Fibroblast of lung (primary cell): ENCODE results near the gene SH3GL3. TPM values are rescaled to one million over a fixed set of nuclear protein-coding genes. Genes with fewer than 3 reads are reported as not detected.

Source experiments
- DNase-seq, 2 donors: peaks; one replicate each; pipeline versions ENCODE4 v3.0.0 to v3.0.0-alpha.2; 2010; ENCODE audit warnings: low read depth in 2 of 2
- H2AFZ ChIP-seq: 2 replicates; pipeline ENCODE4 v1.5.1; 2012; ENCODE audit warnings: low read length, control low read depth, inconsistent platforms
- H3K27ac ChIP-seq: 2 replicates; pipeline ENCODE4 v1.5.1; 2011; ENCODE audit warnings: low read length, control low read depth; ENCODE audit not compliant: insufficient read depth
- H3K27me3 ChIP-seq: 2 replicates; pipeline ENCODE4 v1.5.1; 2011; ENCODE audit warnings: mild to moderate bottlenecking, low read length; ENCODE audit not compliant: control insufficient read depth, insufficient read depth
- H3K36me3 ChIP-seq: 2 replicates; pipeline ENCODE4 v1.5.1; 2011; ENCODE audit warnings: low read length; ENCODE audit not compliant: control insufficient read depth, insufficient read depth
- H3K4me1 ChIP-seq: 2 replicates; pipeline ENCODE4 v1.5.1; 2011; ENCODE audit warnings: low read length; ENCODE audit not compliant: control insufficient read depth, insufficient read depth; ENCODE audit errors: extremely low read depth
- H3K4me2 ChIP-seq: 2 replicates; pipeline ENCODE4 v1.5.1; 2011; ENCODE audit warnings: low read length, control low read depth; ENCODE audit not compliant: insufficient read depth; ENCODE audit errors: extremely low read depth
- H3K4me3 ChIP-seq, 4 experiments: fragments of 200-600 bp in 1 of 4; sonication (generic) in 1 of 4; replicated peaks in 1 of 4; 2 replicates each; pipeline ENCODE4 v1.5.1; 2011 to 2016; ENCODE audit warnings: low read length in 4 of 4, low read depth in 3 of 4, mild to moderate bottlenecking in 3 of 4, control low read depth in 2 of 4, inconsistent platforms in 1 of 4, mixed read lengths in 1 of 4; ENCODE audit not compliant: insufficient read depth in 1 of 4; ENCODE audit errors: control extremely low read depth in 1 of 4
- H3K79me2 ChIP-seq: 2 replicates; pipeline ENCODE4 v1.5.1; 2012; ENCODE audit warnings: mild to moderate bottlenecking, low read length, inconsistent platforms; ENCODE audit not compliant: control insufficient read depth, insufficient read depth
- H3K9ac ChIP-seq: 2 replicates; pipeline ENCODE4 v1.5.1; 2011; ENCODE audit warnings: mild to moderate bottlenecking, low read length, control low read depth; ENCODE audit not compliant: insufficient read depth
- H3K9me3 ChIP-seq: 2 replicates; pipeline ENCODE4 v1.5.1; 2012; ENCODE audit warnings: low read depth, low read length; ENCODE audit not compliant: control insufficient read depth, insufficient read depth
- H4K20me1 ChIP-seq: 2 replicates; pipeline ENCODE4 v1.5.1; 2011; ENCODE audit warnings: low read length; ENCODE audit not compliant: control insufficient read depth, insufficient read depth; ENCODE audit errors: extremely low read depth
- EZH2 ChIP-seq: IDR thresholded peaks from 2 replicates; pipeline ENCODE4 v1.5.1; 2012; ENCODE audit warnings: low read length, control low read depth, mild to moderate bottlenecking; ENCODE audit errors: missing control alignments
- polyA plus RNA-seq, 2 donors: library from polyadenylated mRNA; depleted of rRNA in 1 of 2; stranded (reverse) in 1 of 2; unstranded in 1 of 2; fragments of >200 nt; gene quantifications; 2 replicates each; pipeline ENCODE4 v1.2.1, GENCODE V29; 2011 to 2012; ENCODE audit warnings: missing spikeins in 1 of 2
- total RNA-seq: library from RNA; depleted of rRNA; stranded (reverse); fragments of >200 nt; gene quantifications from 2 replicates; pipeline ENCODE4 v1.2.1, GENCODE V29; 2014
- TF ChIP-seq, protein P1 (sequence below), 2 donors: IDR thresholded peaks in 1 of 2; conservative IDR thresholded peaks in 1 of 2; 1 replicate in 1 of 2; 2 replicates in 1 of 2; pipeline ENCODE4 v1.5.1; 2011 to 2012; ENCODE audit warnings: low read length in 2 of 2, control low read depth in 1 of 2, inconsistent platforms in 1 of 2, low read depth in 1 of 2, mild to moderate bottlenecking in 1 of 2

SH3GL3 gene
- total and polyA plus RNA-seq, 2 donors (not counting 1 experiment from before 2014, with no cell fraction given) = under 0.01 to 0.05 TPM

DNA sequence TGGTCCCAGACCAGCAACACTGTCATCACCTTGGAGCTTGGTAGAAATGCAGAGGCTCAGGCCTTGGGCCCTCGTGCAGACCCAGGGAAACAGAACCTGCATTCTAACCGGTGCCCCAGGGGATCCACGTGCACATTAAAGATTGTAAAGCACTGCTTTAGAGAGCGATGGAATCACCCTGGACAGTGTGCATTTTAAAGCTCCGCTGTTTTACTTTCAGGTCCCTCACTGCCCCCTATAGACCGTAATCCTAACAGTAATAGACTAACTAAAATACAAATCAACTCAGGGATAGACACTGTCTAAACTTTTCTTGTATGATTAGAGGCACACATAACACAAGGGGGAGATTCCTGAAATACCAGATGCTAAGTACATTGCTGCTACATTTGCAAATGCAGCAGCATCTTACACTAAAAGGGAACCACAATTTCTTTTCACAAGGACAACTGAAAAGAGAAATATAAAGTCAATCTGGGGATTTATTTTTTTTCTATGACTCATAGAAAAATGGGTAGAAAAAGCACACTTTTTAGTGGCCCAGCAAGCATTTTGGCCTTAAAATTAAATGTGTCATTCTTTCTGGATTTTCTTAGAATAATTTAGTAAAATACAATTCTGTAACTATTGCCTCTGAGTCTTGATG lies 10.5 kb upstream of the SH3GL3 start:
- Histone ChIP-seq H3K79me2 (no peaks in the 10 kb centered on the region), H3K4me2 (no peak overlapping the region), H3K36me3 (no peaks in the 10 kb centered on the region), H2AFZ (no peak overlapping the region), H3K9ac (no peak overlapping the region), H4K20me1 (no peaks in the 10 kb centered on the region), H3K4me3 (no peak overlapping the region), H3K27ac (no peak overlapping the region), H3K27me3 (peaks cover 7% of the 10 kb centered on the region), H3K9me3 (no peaks in the 10 kb centered on the region), H3K4me1 (no peaks in the 10 kb centered on the region)
- TF ChIP-seq EZH2 = no peak
- TF ChIP-seq, protein P1, sequence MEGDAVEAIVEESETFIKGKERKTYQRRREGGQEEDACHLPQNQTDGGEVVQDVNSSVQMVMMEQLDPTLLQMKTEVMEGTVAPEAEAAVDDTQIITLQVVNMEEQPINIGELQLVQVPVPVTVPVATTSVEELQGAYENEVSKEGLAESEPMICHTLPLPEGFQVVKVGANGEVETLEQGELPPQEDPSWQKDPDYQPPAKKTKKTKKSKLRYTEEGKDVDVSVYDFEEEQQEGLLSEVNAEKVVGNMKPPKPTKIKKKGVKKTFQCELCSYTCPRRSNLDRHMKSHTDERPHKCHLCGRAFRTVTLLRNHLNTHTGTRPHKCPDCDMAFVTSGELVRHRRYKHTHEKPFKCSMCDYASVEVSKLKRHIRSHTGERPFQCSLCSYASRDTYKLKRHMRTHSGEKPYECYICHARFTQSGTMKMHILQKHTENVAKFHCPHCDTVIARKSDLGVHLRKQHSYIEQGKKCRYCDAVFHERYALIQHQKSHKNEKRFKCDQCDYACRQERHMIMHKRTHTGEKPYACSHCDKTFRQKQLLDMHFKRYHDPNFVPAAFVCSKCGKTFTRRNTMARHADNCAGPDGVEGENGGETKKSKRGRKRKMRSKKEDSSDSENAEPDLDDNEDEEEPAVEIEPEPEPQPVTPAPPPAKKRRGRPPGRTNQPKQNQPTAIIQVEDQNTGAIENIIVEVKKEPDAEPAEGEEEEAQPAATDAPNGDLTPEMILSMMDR (conservative IDR thresholded peaks at IDR 0.05 in 1 of 2, IDR thresholded peaks at IDR 0.05 in 1 of 2; ENCODE audit: low read depth in 1 of 2, low read length in 2 of 2) = peak; percentile 63 to 69
- DNase-seq = peak; percentile 58 to 72

DNA sequence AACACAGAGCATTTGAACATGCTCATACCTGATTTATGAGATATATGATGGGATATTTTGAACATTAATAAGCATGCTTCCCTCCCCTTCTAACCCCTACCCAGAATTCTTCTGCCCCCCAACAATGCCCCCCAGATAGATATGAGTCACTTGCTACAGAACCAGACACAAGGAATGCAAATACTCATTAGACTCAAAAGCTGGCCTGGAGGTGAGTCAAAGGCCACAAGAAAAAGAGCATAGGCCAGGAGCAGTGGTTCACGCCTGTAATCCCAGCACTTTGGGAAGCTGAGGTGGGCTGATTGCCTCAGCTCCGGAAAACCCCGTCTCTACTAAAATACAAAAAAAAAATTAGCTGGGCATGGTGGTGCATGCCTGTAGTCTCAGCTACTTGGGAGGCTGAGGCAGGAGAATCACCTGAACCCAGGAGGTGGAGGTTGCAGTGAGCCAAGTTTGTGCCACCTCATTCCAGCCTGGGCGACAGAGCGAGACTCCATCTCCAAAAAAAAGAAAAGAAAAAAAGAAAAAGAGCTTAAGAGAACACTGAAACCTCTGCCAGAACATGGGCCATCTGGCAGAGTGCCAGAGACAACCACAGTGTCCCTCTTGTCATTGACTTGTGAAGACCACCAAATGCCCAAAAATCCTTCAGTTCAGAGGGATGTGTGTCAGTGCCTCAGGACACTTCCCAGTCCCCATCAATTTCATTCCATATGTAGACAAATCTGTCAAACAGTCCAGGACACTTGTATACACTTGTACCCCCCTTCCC lies 3.9 kb upstream of the SH3GL3 start:
- H3K4me2 ChIP-seq = no peak overlapping the region
- no peak overlapping the region for H3K27ac ChIP-seq
- H4K20me1 ChIP-seq = no peaks in the 10 kb centered on the region
- TF ChIP-seq EZH2 = no peak
- TF ChIP-seq, protein P1 (conservative IDR thresholded peaks at IDR 0.05 in 1 of 2, IDR thresholded peaks at IDR 0.05 in 1 of 2; ENCODE audit: low read depth in 1 of 2, low read length in 2 of 2) = no peak
- H3K9me3 ChIP-seq = no peaks in the 10 kb centered on the region
- H3K4me1 ChIP-seq = peaks cover 3% of the 10 kb centered on the region
- H3K4me3 ChIP-seq = no peak overlapping the region
- no peaks in the 10 kb centered on the region for H3K79me2 ChIP-seq
- no peak overlapping the region for H2AFZ ChIP-seq
- H3K27me3 ChIP-seq = no peaks in the 10 kb centered on the region
- DNase-seq = peak in 1 of 2 donors; percentile 29
- H3K9ac ChIP-seq = no peak overlapping the region
- no peaks in the 10 kb centered on the region for H3K36me3 ChIP-seq

DNA sequence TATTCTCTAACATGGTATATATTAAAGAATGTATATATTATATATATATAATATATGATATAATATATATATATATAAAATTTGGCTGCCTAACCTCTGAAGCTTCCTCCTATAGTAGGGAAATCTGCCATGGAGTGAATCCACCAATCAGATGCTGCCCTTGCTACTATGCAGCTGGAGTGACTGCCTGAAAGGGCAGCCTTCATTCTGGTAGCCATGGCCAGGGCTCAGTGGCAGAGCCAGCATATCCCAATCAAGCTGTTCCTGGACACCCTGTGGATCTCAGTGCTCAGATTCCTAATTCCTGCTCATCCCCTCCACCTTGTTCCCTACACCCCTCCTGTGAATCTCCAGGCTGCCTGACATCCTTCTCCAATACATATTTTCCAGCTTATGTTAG lies 2.2 kb upstream of the SH3GL3 start:
- Histone ChIP-seq H3K9me3 (no peaks in the 10 kb centered on the region), H3K4me3 (no peak overlapping the region), H3K9ac (no peak overlapping the region), H3K4me2 (no peak overlapping the region), H3K79me2 (no peaks in the 10 kb centered on the region), H2AFZ (no peak overlapping the region), H3K27me3 (peaks cover 5% of the 10 kb centered on the region), H3K36me3 (no peaks in the 10 kb centered on the region), H4K20me1 (no peaks in the 10 kb centered on the region), H3K27ac (no peak overlapping the region), H3K4me1 (peaks cover 3% of the 10 kb centered on the region)
- TF ChIP-seq EZH2 = no peak
- TF ChIP-seq, protein P1 (conservative IDR thresholded peaks at IDR 0.05 in 1 of 2, IDR thresholded peaks at IDR 0.05 in 1 of 2; ENCODE audit: low read depth in 1 of 2, low read length in 2 of 2) = no peak
- DNase-seq = no peak
